B cell (primary cell): ENCODE data around the gene STX8. TPM values are rescaled to one million over a fixed set of nuclear protein-coding genes. Genes with fewer than 3 reads are reported as not detected.

Source experiments
- ATAC-seq: fragments of 200-7000 bp; cut with Tn5 transposase; one replicate; pipeline ENCODE4 v1.10.0; 2021; ENCODE audit warnings: low read depth, mild to moderate bottlenecking, moderate number of reproducible peaks, moderate library complexity
- CTCF ChIA-PET: fragments of 350-600 bp; sonication (Branson Sonifier 250); formaldehyde crosslinking; loops from one replicate; lab custom pipeline; 2021; ENCODE audit warnings: antibody characterized with exemption, inconsistent platforms; lab: Charles Lee
- POLR2A ChIA-PET: fragments of 350-600 bp; sonication (Branson Sonifier 250); formaldehyde crosslinking; loops from one replicate; lab custom pipeline; 2021; ENCODE audit warnings: antibody characterized with exemption; lab: Charles Lee
- DNase-seq: peaks from one replicate; pipeline ENCODE4 v3.0.0; 2013
- H2AFZ ChIP-seq: 2 replicates; pipeline ENCODE4 v1.6.1; 2012; ENCODE audit warnings: mild to moderate bottlenecking, low read depth, low read length; ENCODE audit not compliant: insufficient read depth, poor library complexity, severe bottlenecking
- H3K27ac ChIP-seq, 2 donors: 1 replicate in 1 of 2; 2 replicates in 1 of 2; pipeline ENCODE4 v1.5.1; 2012 to 2013; ENCODE audit warnings: low read length in 2 of 2, mild to moderate bottlenecking in 2 of 2, moderate library complexity in 1 of 2
- H3K27me3 ChIP-seq, 4 experiments: fragments of 200-600 bp in 1 of 4; sonication (generic) in 1 of 4; replicated peaks in 1 of 4; 1 replicate in 2 of 4; 2 replicates in 2 of 4; pipeline versions ENCODE4 v1.6.1 to v1.7.0; 2013 to 2016; ENCODE audit warnings: low read length in 3 of 4, mild to moderate bottlenecking in 2 of 4, mixed read lengths in 1 of 4, moderate library complexity in 1 of 4; ENCODE audit not compliant: insufficient read depth in 4 of 4, control insufficient read depth in 3 of 4; ENCODE audit errors: control extremely low read depth in 1 of 4
- H3K36me3 ChIP-seq, 2 experiments: replicated peaks in 1 of 2; 1 replicate in 1 of 2; 2 replicates in 1 of 2; pipeline versions ENCODE4 v1.6.1 to v1.7.1; 2013; ENCODE audit warnings: low read length in 1 of 2; ENCODE audit not compliant: insufficient read depth in 2 of 2, control insufficient read depth in 1 of 2; ENCODE audit errors: control extremely low read depth in 1 of 2, extremely low read depth in 1 of 2
- H3K4me1 ChIP-seq, 2 donors: fragments of 200-600 bp in 1 of 2; sonication (generic) in 1 of 2; 1 replicate in 1 of 2; 2 replicates in 1 of 2; pipeline versions ENCODE4 v1.5.1 to v1.6.1; 2013 to 2017; ENCODE audit warnings: low read length in 2 of 2; ENCODE audit not compliant: control insufficient read depth in 2 of 2, insufficient read depth in 2 of 2
- H3K4me2 ChIP-seq: replicated peaks from 2 replicates; pipeline ENCODE3; 2012; ENCODE audit warnings: mild to moderate bottlenecking, low read depth, low read length; ENCODE audit not compliant: poor library complexity, severe bottlenecking
- H3K4me3 ChIP-seq, 5 experiments: fragments of 200-600 bp in 1 of 5; sonication (generic) in 1 of 5; 1 replicate in 3 of 5; 2 replicates in 2 of 5; pipeline versions ENCODE4 v1.5.1 to v1.7.0; 2011 to 2016; ENCODE audit warnings: low read length in 4 of 5, mild to moderate bottlenecking in 4 of 5, low read depth in 2 of 5, control low read depth in 1 of 5, moderate library complexity in 1 of 5; ENCODE audit not compliant: insufficient read depth in 1 of 5; ENCODE audit errors: control extremely low read depth in 1 of 5, extremely low read depth in 1 of 5
- H3K79me2 ChIP-seq: fragments of 200-600 bp; sonication (generic); one replicate; pipeline ENCODE4 v1.6.0; 2016; ENCODE audit warnings: low read length; ENCODE audit not compliant: control insufficient read depth, insufficient read depth
- H3K9ac ChIP-seq: fragments of 200-600 bp; sonication (generic); 2 replicates; pipeline ENCODE4 v1.6.1; 2017; ENCODE audit warnings: mild to moderate bottlenecking, low read length, moderate library complexity
- H3K9me3 ChIP-seq, 3 donors: one replicate each; pipeline versions ENCODE4 v1.6.1 to v1.7.1; 2013; ENCODE audit warnings: low read length in 2 of 3; ENCODE audit not compliant: control insufficient read depth in 2 of 3, insufficient read depth in 1 of 3; ENCODE audit errors: control extremely low read depth in 1 of 3
- H4K20me1 ChIP-seq: 2 replicates; pipeline ENCODE4 v1.6.0; 2012; ENCODE audit warnings: mild to moderate bottlenecking, low read length; ENCODE audit not compliant: insufficient read depth, control insufficient read depth, poor library complexity, severe bottlenecking
- H3K27ac Mint-ChIP-seq: one replicate; pipeline ENCODE4 v1.8.0; 2021; ENCODE audit warnings: mixed read lengths
- H3K27me3 Mint-ChIP-seq: one replicate; pipeline ENCODE4 v1.8.0; 2021; ENCODE audit warnings: mixed read lengths
- H3K4me1 Mint-ChIP-seq: one replicate; pipeline ENCODE4 v1.8.0; 2021; ENCODE audit warnings: mixed read lengths
- H3K4me3 Mint-ChIP-seq: one replicate; pipeline ENCODE4 v1.8.0; 2021; ENCODE audit warnings: mixed read lengths
- H3K9me3 Mint-ChIP-seq: one replicate; pipeline ENCODE4 v1.8.0; 2022; ENCODE audit warnings: mixed read lengths; ENCODE audit not compliant: insufficient read depth
- CTCF ChIP-seq: fragments of 200-600 bp; IDR thresholded peaks from one replicate; pipeline ENCODE4 v1.8.0; 2022; ENCODE audit warnings: antibody characterized with exemption, mild to moderate bottlenecking
- EZH2 ChIP-seq: IDR thresholded peaks from 2 replicates; pipeline ENCODE4 v1.6.1; 2012; ENCODE audit warnings: borderline replicate concordance, low read depth, mild to moderate bottlenecking, moderate library complexity, low read length; ENCODE audit not compliant: insufficient read depth, poor library complexity, severe bottlenecking
- WGBS: methylation state at CpG from one replicate; pipeline ENCODE4 v1.1.5; 2013; ENCODE audit warnings: missing lambda C conversion rate; ENCODE audit not compliant: insufficient coverage; 5-methylcytosine and 5-hydroxymethylcytosine counted together
- intact Hi-C: fragments of 100-400 bp; cut with micrococcal nuclease; formaldehyde crosslinking; loops from one replicate; pipeline ENCODE4 v1.10.0; 2022
- polyA plus RNA-seq: library from polyadenylated mRNA; depleted of rRNA; stranded (reverse); fragments of >200 nt; gene quantifications from 2 replicates; pipeline ENCODE4 v1.2.3, GENCODE V29; 2012
- total RNA-seq, 2 donors: library from RNA; stranded (reverse); fragments of 120-200 nt in 1 of 2; gene quantifications; 1 replicate in 1 of 2; 2 replicates in 1 of 2; pipeline versions ENCODE4 v1.2.3 to v1.2.4, GENCODE V29; 2013 to 2022

STX8 gene
- total and polyA plus RNA-seq, 2 donors (not counting 1 experiment from before 2014, with no cell fraction given), result 35.8 to 61.5 TPM

- intact Hi-C loops, result loop anchor here (10.0 kb wide), 2 partner anchors 184 to 936 kb away; partner anchors contain the start of gene MYH10
These were observed 4.4 kb downstream of the STX8 start for GRCh38 chr17:9571201-9571600.

More at GRCh38 chr17:9571201-9571600, 4.4 kb downstream of the STX8 start:
- H2AFZ ChIP-seq, result no peak overlapping the region
- DNase-seq (no peak), ATAC-seq (no peak)
- H3K9ac ChIP-seq, result no peak overlapping the region
- peaks cover 31% of the 10 kb centered on the region for H3K79me2 ChIP-seq
- Mint-ChIP-seq H3K4me1 (peaks cover 22% of the 10 kb centered on the region), H3K4me3 (no peak overlapping the region), H3K9me3 (no peaks in the 10 kb centered on the region), H3K27me3 (no peaks in the 10 kb centered on the region), H3K27ac (no peak overlapping the region)
- H3K27me3 ChIP-seq, result no peaks in the 10 kb centered on the region
- H4K20me1 ChIP-seq, result peaks cover 5% of the 10 kb centered on the region
- peaks cover 6 to 8% of the 10 kb centered on the region in 2 donors for H3K4me1 ChIP-seq
- H3K27ac ChIP-seq, result no peak overlapping the region
- ChIA-PET CTCF (interaction anchor here (0.9 kb wide), 1 partner anchor 13 kb away, joined by 3 read pairs; no protein-coding TSS in a partner anchor), POLR2A (no interaction called here)
- H3K4me3 ChIP-seq, result no peak overlapping the region
- WGBS, result 100% methylated on average over 1 of the region's 10 CpGs
- peaks cover 11 to 13% of the 10 kb centered on the region in 2 experiments for H3K36me3 ChIP-seq
- H3K4me2 ChIP-seq, result no peak overlapping the region
- H3K9me3 ChIP-seq, result no peaks in the 10 kb centered on the region
- TF ChIP-seq EZH2 (no peak), CTCF (no peak)
